ENCODE results near the gene FAM240A.

Gene FAM240A

GRCh38 chr3:46664188-46664970 lies 52.1 kb downstream of the FAM240A start:
- no peak for DNase-seq

- no peak for DNase-seq
These were observed 52.8 kb downstream of the FAM240A start for GRCh38 chr3:46664971-46665762.

GRCh38 chr3:46665763-46666452 lies 53.6 kb downstream of the FAM240A start:
- DNase-seq: no peak

- no peak for DNase-seq
These were observed 54.1 kb downstream of the FAM240A start for GRCh38 chr3:46666453-46666845.

- DNase-seq: no peak
These were observed 54.8 kb downstream of the FAM240A start for GRCh38 chr3:46667061-46667621.

DNA sequence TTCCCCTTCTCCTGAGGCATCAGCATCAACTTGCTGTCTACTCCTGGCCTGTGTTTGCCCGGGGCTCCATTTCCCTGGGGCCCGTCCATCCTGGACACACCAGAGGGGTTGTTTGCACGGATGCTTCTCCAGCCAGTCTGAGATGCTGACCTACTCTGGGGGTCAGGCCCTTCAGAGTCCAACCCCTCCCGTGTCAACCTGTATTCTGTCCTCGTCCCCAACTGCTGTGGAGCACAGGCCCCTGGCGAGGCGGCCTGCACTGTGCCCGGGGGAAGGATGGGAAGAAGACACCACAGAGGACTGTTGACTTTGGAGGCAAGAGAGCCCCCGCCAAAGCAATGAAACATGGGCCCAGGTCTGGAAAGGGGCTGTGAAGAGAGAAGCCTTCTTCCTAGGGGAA lies 55.3 kb downstream of the FAM240A start:
- no peak for DNase-seq

GRCh38 chr3:46668116-46668515 lies 55.8 kb downstream of the FAM240A start:
- no peak for DNase-seq

- no peak for DNase-seq
These were observed 56.3 kb downstream of the FAM240A start for GRCh38 chr3:46668591-46668990.

DNA sequence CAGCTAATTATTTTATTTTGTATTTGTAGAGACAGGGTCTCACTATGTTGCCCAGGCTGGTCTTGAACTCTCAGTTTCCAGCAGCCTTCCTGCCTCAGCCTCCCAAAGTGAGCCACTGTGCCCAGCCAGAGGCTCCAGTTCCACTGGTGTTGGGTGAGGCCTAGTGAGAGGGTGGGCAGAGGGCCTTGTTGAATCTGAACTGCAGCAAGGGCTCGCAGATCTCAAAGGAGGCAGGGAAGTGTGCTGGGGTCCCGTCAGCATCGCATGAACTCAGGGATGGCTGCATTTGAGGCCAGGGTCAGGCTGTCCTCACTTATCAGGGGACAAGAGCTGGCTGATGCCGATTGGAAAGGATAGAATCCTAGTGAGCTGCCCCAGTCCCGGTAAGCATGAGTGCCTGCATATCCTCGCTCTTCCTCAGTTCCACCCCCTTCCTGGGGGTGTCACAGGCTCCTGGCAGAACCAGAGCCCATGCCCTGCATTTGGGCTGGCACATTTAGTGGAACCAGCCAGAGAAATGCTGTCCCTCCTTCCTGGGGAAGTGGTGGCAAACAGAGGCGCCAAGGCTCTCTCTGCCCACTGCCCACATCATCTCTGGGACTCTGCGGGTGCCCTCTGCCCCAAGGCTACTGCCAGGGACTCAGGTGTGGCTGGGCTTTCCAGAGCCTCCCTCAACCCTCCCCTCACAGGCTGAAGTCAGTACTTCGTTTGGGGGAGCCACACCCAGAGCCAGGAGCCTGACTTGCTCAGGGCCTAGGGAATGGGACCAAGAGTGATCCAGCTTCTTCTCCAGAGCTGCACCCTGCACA lies 57.1 kb downstream of the FAM240A start:
- no peak for DNase-seq

- no peak for DNase-seq
These were observed 57.9 kb downstream of the FAM240A start for GRCh38 chr3:46670000-46670890.

DNA sequence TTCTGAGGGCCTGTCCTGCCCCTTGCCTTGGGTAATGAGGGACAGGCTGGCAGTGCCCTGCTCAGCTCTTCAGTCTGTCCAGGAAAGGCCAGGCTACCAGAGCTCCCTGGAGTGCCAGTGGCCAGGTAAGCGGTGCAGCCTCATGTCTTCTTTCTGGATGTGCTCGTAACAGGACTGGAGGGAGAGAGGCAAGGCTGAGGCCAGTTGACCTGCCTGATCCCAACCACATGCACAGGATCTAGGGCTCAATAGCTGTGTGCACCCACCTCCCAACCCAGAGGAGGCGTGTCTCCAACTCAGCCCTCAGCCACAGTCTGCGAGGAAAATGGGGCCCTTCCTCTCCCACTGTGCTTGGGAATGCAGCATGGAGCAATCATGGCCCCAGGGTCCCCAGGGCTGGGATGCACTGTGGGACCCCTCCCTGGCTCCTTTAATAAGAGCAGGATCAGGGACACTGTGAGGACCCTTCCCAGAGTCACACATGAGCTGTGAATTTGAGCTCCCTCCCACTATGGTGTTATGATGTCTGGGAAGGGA lies 58.6 kb downstream of the FAM240A start:
- DNase-seq: no peak

DNA sequence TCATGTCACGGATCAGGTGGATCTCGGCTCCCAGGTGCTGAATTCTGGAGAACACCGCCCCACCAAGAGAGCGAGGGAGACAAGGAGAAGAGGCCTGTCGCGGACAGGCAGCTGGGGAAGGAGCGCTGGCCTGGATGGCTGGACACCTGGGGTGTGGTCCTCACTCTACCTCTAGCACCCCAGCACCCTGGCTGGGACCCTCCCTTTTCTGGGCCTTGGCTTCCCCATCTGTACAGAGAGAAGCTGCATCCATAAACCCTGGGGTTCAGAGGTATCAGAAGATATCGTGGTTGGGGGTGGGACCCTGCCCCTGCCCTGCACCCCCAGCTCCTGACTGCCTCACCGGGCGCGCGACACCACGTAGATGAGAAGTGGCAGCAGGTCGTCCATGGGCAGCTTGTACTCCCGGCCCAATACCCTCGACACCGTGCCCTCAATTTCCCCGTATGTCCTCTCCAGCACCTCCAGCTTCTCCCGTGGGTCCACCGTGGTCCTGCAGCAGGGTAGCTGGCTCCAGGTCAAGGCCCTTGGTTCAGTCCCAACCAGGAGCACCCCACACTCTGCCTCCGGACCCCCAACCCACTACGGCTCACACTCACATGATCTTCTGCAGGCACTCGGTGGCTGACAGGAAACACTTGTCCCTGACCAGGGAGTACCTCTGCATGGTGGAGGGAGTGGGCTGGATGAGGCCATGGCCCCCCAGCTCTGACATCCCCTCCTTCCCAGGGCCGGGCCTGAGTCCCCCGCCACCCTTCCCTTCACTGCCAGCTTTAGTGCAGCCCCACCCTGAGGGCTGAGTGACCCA lies 59.4 kb downstream of the FAM240A start:
- DNase-seq: no peak

GRCh38 chr3:46672349-46672695 lies 60.0 kb downstream of the FAM240A start:
- DNase-seq: no peak

DNA sequence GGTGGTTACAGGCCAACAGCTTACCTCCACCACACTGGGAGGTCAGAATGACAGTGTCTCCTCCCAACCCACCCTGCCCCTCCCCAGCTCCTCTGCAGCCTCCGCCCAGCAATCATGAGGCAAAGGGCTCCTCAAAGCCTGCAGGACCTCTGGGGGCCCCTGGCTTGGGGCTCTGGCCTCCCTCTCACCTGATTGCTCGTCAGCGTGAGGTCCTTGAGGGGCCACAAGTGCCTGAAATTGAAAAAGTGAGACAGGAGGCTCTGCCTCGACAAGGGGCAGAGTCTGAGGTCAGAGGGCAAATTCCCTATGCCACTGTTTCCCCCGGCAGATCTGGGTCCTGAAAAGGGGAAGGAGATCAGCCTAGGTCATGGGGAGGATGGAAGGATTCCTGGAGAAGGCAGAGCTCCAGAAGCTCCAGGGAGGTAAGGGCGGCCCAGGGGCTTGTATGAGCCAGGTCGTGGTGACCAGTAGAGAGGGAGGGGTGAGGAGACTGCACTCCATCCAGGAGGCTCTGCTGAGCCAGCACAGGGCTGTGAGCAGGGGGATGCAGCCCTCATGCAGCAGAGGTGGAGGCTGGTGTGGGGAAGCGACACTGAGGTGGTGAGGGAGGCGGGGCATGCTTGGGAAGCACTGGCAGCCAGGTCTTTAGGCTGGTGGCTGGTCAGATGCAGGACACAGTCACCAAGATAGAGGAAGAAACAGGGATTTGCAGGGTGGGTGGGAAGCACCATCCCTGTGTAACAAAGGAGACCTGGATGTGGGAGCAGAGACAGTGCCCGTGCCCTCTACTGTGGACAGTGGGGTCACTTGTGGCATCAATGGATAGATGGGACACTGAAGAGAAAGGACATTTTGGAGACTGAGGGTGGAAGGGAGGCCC lies 61.1 kb downstream of the FAM240A start:
- no peak for DNase-seq

- DNase-seq: no peak
These were observed 61.9 kb downstream of the FAM240A start for GRCh38 chr3:46674031-46674845.

GRCh38 chr3:46675426-46675825 lies 63.1 kb downstream of the FAM240A start:
- no peak for DNase-seq
